Ishikawa (cell line): ENCODE data around the gene CHIT1.

Experiments used
- CEBPB ChIP-seq: IDR thresholded peaks from 2 replicates; pipeline ENCODE4 v1.6.1; 2012
- CREB1 ChIP-seq: IDR thresholded peaks from 2 replicates; pipeline ENCODE4 v1.6.1; 2012; ENCODE audit warnings: low read depth
- EGR1 ChIP-seq: IDR thresholded peaks from 2 replicates; pipeline ENCODE4 v1.6.1; 2012
- EP300 ChIP-seq: IDR thresholded peaks from 2 replicates; pipeline ENCODE4 v1.6.1; 2012; ENCODE audit warnings: borderline replicate concordance
- FOXM1 ChIP-seq: IDR thresholded peaks from 2 replicates; pipeline ENCODE4 v1.6.1; 2012; ENCODE audit warnings: low read depth, borderline replicate concordance
- NFIC ChIP-seq: IDR thresholded peaks from 2 replicates; pipeline ENCODE4 v1.6.1; 2012
- RAD21 ChIP-seq: IDR thresholded peaks from 2 replicates; pipeline ENCODE4 v1.6.1; 2012; ENCODE audit warnings: low read depth
- TAF1 ChIP-seq: IDR thresholded peaks from 2 replicates; pipeline ENCODE4 v1.6.1; 2012; ENCODE audit warnings: low read depth, mild to moderate bottlenecking
- TEAD4 ChIP-seq: IDR thresholded peaks from 2 replicates; pipeline ENCODE4 v1.6.1; 2012
- YY1 ChIP-seq: IDR thresholded peaks from 2 replicates; pipeline ENCODE4 v1.6.1; 2012; ENCODE audit warnings: low read depth
- ZBTB7A ChIP-seq: IDR thresholded peaks from 2 replicates; pipeline ENCODE4 v1.6.1; 2012; ENCODE audit warnings: low read depth
- TF ChIP-seq, protein P1 (sequence below): IDR thresholded peaks from 2 replicates; pipeline ENCODE4 v1.6.1; 2012
- TF ChIP-seq, protein P2 (sequence below): IDR thresholded peaks from 2 replicates; pipeline ENCODE4 v1.6.1; 2012; ENCODE audit warnings: low read depth, mild to moderate bottlenecking
- TF ChIP-seq, protein P3 (sequence below): IDR thresholded peaks from 2 replicates; pipeline ENCODE4 v1.6.1; 2012

DNA sequence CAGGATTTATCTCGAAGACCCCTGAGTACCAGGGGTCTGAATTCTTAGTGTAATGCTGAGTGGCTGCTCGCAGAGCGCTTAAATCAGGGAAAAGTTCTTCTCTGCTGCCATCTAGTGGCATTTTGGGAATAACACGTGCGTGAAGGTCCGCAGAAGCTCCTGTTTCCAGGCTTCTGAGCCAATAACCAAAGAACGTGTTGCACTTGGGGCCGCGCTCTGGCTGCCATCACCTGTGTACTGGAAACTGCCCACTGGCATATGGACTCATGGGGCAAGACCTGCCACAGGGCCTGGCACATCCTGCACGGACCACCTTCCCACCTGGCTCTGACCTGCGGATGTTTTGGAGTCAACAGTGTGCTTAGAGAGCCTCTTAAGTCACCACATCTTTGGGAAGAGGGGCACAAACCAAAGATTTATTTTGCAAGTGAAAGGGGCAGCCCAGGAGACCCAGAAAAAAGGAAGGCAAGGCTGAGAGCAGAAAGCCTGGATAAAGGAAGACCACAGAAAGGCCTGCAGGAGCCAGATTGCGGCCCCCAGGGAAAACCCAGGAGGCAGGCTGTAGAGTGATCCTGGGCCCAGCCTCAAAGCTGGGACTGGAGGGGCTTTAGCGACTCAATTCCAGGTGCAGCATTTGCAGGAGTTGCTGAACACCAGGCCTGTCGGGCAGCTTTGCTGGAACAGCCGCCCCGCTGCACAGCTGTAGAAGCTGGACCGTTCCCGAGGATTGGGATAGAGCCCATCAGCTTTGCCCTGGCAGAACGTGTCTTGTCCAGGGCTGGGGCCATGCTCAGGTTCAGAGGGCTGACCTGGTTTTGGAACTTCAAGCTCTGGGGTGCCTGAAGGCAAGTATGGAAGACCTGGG, 13.0 kb downstream of the CHIT1 start:
- TF ChIP-seq, protein P1, sequence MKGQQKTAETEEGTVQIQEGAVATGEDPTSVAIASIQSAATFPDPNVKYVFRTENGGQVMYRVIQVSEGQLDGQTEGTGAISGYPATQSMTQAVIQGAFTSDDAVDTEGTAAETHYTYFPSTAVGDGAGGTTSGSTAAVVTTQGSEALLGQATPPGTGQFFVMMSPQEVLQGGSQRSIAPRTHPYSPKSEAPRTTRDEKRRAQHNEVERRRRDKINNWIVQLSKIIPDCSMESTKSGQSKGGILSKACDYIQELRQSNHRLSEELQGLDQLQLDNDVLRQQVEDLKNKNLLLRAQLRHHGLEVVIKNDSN: no peak
- TF ChIP-seq CREB1 (no peak), CEBPB (no peak), TEAD4 (no peak), TAF1 (no peak), ZBTB7A (no peak), EP300 (no peak), RAD21 (peak; percentile 95), FOXM1 (no peak), YY1 (no peak), EGR1 (no peak), NFIC (no peak)
- TF ChIP-seq, protein P2, sequence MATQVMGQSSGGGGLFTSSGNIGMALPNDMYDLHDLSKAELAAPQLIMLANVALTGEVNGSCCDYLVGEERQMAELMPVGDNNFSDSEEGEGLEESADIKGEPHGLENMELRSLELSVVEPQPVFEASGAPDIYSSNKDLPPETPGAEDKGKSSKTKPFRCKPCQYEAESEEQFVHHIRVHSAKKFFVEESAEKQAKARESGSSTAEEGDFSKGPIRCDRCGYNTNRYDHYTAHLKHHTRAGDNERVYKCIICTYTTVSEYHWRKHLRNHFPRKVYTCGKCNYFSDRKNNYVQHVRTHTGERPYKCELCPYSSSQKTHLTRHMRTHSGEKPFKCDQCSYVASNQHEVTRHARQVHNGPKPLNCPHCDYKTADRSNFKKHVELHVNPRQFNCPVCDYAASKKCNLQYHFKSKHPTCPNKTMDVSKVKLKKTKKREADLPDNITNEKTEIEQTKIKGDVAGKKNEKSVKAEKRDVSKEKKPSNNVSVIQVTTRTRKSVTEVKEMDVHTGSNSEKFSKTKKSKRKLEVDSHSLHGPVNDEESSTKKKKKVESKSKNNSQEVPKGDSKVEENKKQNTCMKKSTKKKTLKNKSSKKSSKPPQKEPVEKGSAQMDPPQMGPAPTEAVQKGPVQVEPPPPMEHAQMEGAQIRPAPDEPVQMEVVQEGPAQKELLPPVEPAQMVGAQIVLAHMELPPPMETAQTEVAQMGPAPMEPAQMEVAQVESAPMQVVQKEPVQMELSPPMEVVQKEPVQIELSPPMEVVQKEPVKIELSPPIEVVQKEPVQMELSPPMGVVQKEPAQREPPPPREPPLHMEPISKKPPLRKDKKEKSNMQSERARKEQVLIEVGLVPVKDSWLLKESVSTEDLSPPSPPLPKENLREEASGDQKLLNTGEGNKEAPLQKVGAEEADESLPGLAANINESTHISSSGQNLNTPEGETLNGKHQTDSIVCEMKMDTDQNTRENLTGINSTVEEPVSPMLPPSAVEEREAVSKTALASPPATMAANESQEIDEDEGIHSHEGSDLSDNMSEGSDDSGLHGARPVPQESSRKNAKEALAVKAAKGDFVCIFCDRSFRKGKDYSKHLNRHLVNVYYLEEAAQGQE: no peak
- TF ChIP-seq, protein P3, sequence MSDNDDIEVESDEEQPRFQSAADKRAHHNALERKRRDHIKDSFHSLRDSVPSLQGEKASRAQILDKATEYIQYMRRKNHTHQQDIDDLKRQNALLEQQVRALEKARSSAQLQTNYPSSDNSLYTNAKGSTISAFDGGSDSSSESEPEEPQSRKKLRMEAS: peak; percentile 74
